Measurements from ENCODE around the gene NCK1.

- no peak for TF ChIP-seq CTCF (IDR thresholded peaks at IDR 0.05; ENCODE audit: low read depth, low read length)
- TF ChIP-seq EZH2phosphoT487 (IDR thresholded peaks at IDR 0.05; ENCODE audit: low read depth), result no peak
These were observed 26.8 kb upstream of the NCK1 start for GRCh38 chr3:136835089-136835812.
